Measurements from ENCODE around the gene CEP128. TPM values are rescaled to one million over a fixed set of nuclear protein-coding genes. Genes with fewer than 3 reads are reported as not detected.

CEP128 gene
- total RNA-seq, 2 experiments from 2014 or later, result 12.3 to 13.0 TPM

GRCh38 chr14:80771201-80771600, 170.3 kb downstream of the CEP128 start:
- no peaks in the 10 kb centered on the region for H3K4me1 Mint-ChIP-seq (ENCODE audit: low read depth)
- POLR2A ChIA-PET, result no interaction called here
- H3K27ac ChIP-seq (ENCODE audit: low read depth in 1 of 2, low read length in 2 of 2), result no peak overlapping the region

DNA sequence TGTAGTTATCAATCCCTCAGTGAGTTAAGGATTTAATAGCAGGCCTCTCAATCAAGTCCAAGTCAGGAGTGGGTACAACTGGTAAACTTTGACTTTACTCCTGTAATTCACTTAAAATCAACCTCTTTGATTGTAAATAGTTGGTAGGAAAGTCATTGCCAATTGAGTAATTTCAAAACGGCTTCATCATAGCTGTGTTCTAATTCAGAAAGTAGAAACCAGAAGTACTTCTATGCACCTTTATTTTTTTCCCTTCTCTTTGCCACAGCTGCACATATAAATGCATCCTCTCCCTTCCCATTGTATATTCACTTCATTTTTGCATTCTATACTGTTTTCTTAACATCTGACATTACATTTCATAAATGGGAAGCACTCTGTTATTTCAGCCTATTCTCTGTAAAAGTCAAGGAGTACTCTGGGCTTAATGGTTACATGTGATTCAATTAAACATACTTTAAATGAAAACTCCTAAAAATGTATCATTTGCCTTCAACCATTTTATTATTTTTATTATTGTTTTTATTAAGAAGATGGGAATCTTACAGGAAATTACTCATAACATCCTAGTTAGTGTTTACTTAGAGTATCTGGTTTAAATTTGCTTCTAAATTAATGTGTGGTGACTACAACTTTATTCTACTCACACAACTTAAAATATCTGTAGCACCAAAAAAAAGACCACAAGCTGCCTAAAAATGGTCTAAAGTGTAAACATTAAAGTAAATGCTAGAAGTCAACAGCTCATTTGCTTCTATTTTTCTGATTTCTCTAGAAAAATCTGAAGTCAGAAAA, 171.2 kb downstream of the CEP128 start:
- CTCF ChIA-PET, result no interaction called here
- H3K4me3 Mint-ChIP-seq, result no peak overlapping the region
- no peaks in the 10 kb centered on the region for H3K27me3 Mint-ChIP-seq

More at GRCh38 chr14:80771201-80771600, 170.3 kb downstream of the CEP128 start:
- H3K9me3 Mint-ChIP-seq, result no peaks in the 10 kb centered on the region
- H3K4me3 ChIP-seq (ENCODE audit: low read length), result no peak overlapping the region
- no peaks in the 10 kb centered on the region for H3K27me3 ChIP-seq (ENCODE audit: control insufficient read depth in 1 of 2, insufficient read depth in 2 of 2, low read length in 2 of 2)
- H3K36me3 ChIP-seq (ENCODE audit: insufficient read depth, low read length), result no peaks in the 10 kb centered on the region
- H3K4me3 Mint-ChIP-seq, result no peak overlapping the region
- CTCF ChIA-PET, result no interaction called here
- DNase-seq (no peak), ATAC-seq (ENCODE audit: poor library complexity) (no peak)
- H3K9me3 ChIP-seq (ENCODE audit: control insufficient read depth in 1 of 2, insufficient read depth in 1 of 2, low read length in 2 of 2), result no peaks in the 10 kb centered on the region
- intact Hi-C loops (cut with DNase I, micrococcal nuclease), result no loop called here
- H3K4me1 ChIP-seq (ENCODE audit: insufficient read depth, low read length), result no peaks in the 10 kb centered on the region
- TF ChIP-seq, protein P1, sequence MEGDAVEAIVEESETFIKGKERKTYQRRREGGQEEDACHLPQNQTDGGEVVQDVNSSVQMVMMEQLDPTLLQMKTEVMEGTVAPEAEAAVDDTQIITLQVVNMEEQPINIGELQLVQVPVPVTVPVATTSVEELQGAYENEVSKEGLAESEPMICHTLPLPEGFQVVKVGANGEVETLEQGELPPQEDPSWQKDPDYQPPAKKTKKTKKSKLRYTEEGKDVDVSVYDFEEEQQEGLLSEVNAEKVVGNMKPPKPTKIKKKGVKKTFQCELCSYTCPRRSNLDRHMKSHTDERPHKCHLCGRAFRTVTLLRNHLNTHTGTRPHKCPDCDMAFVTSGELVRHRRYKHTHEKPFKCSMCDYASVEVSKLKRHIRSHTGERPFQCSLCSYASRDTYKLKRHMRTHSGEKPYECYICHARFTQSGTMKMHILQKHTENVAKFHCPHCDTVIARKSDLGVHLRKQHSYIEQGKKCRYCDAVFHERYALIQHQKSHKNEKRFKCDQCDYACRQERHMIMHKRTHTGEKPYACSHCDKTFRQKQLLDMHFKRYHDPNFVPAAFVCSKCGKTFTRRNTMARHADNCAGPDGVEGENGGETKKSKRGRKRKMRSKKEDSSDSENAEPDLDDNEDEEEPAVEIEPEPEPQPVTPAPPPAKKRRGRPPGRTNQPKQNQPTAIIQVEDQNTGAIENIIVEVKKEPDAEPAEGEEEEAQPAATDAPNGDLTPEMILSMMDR (IDR thresholded peaks at IDR 0.05), result no peak
- no peaks in the 10 kb centered on the region for H3K27me3 Mint-ChIP-seq
- H3K27ac Mint-ChIP-seq, result no peak overlapping the region
- peaks cover 16% of the 10 kb centered on the region for H3K36me3 Mint-ChIP-seq (ENCODE audit: low read depth)

GRCh38 chr14:80768646-80769045, 172.9 kb downstream of the CEP128 start:
- intact Hi-C loops (cut with DNase I, micrococcal nuclease), result no loop called here
- no peaks in the 10 kb centered on the region for H3K9me3 Mint-ChIP-seq
- peaks cover 4% of the 10 kb centered on the region for H3K36me3 Mint-ChIP-seq (ENCODE audit: low read depth)
- no peak overlapping the region for H3K27ac ChIP-seq (ENCODE audit: low read depth in 1 of 2, low read length in 2 of 2)
- H3K4me1 ChIP-seq (ENCODE audit: insufficient read depth, low read length), result no peaks in the 10 kb centered on the region
- H3K36me3 ChIP-seq (ENCODE audit: insufficient read depth, low read length), result no peaks in the 10 kb centered on the region
- no peak for ATAC-seq (ENCODE audit: poor library complexity)
- no peaks in the 10 kb centered on the region for H3K4me1 Mint-ChIP-seq (ENCODE audit: low read depth)
- H3K27ac Mint-ChIP-seq, result no peak overlapping the region
- POLR2A ChIA-PET, result no interaction called here
- no peaks in the 10 kb centered on the region for H3K27me3 ChIP-seq (ENCODE audit: control insufficient read depth in 1 of 2, insufficient read depth in 2 of 2, low read length in 2 of 2)
- no peak overlapping the region for H3K4me3 ChIP-seq (ENCODE audit: low read length)
- no peaks in the 10 kb centered on the region for H3K9me3 ChIP-seq (ENCODE audit: control insufficient read depth in 1 of 2, insufficient read depth in 1 of 2, low read length in 2 of 2)
- DNase-seq, result no peak
- TF ChIP-seq, protein P1 (IDR thresholded peaks at IDR 0.05), result no peak
- H3K27me3 Mint-ChIP-seq, result no peaks in the 10 kb centered on the region
- CTCF ChIA-PET, result no interaction called here
- H3K4me3 Mint-ChIP-seq, result no peak overlapping the region

More for the DNA sequence above, 171.2 kb downstream of the CEP128 start:
- peaks cover 16% of the 10 kb centered on the region for H3K36me3 Mint-ChIP-seq (ENCODE audit: low read depth)
- H3K4me1 ChIP-seq (ENCODE audit: insufficient read depth, low read length), result no peaks in the 10 kb centered on the region
- no peak for DNase-seq
- no peaks in the 10 kb centered on the region for H3K9me3 ChIP-seq (ENCODE audit: control insufficient read depth in 1 of 2, insufficient read depth in 1 of 2, low read length in 2 of 2)
- TF ChIP-seq, protein P1 (IDR thresholded peaks at IDR 0.05), result no peak
- no peaks in the 10 kb centered on the region for H3K36me3 ChIP-seq (ENCODE audit: insufficient read depth, low read length)
- H3K27me3 ChIP-seq (ENCODE audit: control insufficient read depth in 1 of 2, insufficient read depth in 2 of 2, low read length in 2 of 2), result no peaks in the 10 kb centered on the region
- H3K4me1 Mint-ChIP-seq (ENCODE audit: low read depth), result no peaks in the 10 kb centered on the region
- H3K4me3 ChIP-seq (ENCODE audit: low read length), result no peak overlapping the region
- POLR2A ChIA-PET, result no interaction called here
- no peak overlapping the region for H3K27ac Mint-ChIP-seq
- intact Hi-C loops (cut with DNase I, micrococcal nuclease), result no loop called here
- no peak overlapping the region for H3K27ac ChIP-seq (ENCODE audit: low read depth in 1 of 2, low read length in 2 of 2)
- no peaks in the 10 kb centered on the region for H3K9me3 Mint-ChIP-seq
- no peak for ATAC-seq (ENCODE audit: poor library complexity)
